Measurements from ENCODE around the gene USP12.
A peak's percentile ranks its signal among the peaks of the same experiment; 100 is the strongest.

The USP12 gene

GRCh38 chr13:27016875-27017274 is 154.7 kb downstream of the USP12 start:
- no peaks in the 10 kb centered on the region for H3K9me3 ChIP-seq (ENCODE audit: severe bottlenecking)
- H3K27ac ChIP-seq = peak overlapping the region; percentile 39
- H3K4me3 ChIP-seq (ENCODE audit: low read depth, low read length) = peak overlapping the region; percentile 7
- no peaks in the 10 kb centered on the region for H3K27me3 ChIP-seq (ENCODE audit: insufficient read depth, low read depth, severe bottlenecking)
- DNase-seq = peak; percentile 65
- no peaks in the 10 kb centered on the region for H3K36me3 ChIP-seq
- TF ChIP-seq CTCF (IDR thresholded peaks at IDR 0.05; ENCODE audit: low read depth, low read length) = no peak
